ENCODE measurements around the gene PLA2G3.
"Not testable (repeated sequence)": the region's sequence is repeated elsewhere in the genome, so short reads cannot be mapped to it uniquely, and the experiment has no call there.

Gene PLA2G3

DNA sequence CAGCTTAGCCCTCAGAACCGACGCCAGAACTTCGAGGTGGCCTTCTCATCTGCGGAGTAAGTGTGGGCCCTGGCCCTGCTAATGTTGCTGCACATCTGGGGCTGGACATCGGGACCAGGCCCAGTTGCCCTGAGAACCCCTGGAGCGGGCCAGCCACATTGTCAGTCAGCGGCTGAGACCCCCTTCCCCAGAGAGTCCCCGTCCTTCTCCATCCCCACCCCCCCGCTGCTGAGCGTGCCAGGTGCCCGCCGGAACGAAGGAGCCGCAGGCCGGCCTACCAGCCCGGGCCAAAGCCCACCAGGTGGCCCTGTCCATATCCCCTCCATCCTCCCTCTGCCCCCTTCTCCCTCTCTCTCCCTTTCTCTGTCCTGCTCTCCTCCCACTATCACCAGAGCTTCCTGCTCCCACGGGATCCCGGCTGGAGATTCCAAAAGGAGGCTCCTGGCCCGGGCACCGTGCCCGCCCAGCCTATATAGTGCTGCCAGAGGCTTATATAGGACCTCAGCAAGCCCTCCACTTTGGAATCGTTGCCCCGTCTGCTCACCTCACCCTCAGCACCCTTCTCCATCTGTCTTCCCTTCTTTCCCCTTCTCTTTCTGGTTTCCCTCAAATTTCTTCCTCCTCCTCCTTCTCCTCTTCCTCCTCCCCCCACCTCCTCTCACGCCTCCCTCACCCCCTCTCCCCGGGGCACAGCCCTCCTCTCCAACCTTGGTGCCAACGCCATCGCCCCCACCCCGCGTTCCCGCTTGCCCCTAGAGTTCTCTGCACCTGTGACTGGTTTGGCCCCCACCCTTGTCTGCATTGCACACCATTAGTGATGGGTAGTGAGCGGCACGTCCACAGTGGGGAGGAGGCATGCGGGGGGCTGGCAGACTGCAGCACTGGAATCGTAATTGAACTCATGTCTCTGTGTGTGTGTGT is 40.2 kb downstream of the PLA2G3 start:
- DNase-seq (ENCODE audit: low read depth): no peak

DNA sequence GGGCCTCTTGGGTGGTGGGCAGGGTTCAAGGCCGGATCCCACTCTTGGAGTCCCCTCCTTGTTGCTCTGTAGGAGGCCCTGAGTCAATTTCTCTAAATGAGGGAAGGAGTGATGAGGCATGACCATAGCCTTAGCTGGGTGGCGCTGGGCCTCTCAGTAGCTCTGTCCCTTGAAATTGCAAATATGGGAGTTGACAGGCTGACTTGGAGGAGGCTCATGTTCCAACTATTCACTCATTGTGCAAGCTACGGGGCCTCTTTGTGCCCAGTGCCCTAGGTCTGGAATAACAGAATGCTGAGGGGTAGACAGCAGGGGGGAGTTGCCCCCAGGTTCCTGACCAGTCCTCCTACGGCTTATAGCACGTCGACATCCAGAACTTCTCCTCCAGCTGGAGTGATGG is 40.9 kb downstream of the PLA2G3 start:
- DNase-seq (ENCODE audit: low read depth): no peak

DNA sequence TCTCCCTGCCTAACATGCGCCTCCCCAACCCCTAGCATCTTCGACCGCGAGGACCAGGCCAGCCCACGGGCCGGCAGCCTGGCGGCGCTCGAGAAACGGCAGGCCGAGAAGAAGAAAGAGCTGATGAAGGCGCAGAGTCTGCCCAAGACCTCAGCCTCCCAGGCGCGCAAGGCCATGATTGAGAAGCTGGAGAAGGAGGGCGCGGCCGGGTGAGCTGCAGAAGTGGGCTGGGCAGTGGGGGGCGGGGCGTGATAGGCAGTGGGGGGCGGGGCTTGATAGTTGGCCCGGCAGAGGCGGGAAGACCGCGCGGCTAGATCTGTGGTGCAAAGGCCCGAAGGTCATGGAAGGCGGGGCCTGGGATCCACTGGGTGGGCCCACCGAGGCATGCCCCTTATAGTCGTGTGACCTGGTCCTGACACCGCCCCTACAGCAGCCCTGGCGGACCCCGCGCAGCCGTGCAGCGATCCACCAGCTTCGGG is 41.6 kb downstream of the PLA2G3 start:
- no peak for DNase-seq (ENCODE audit: low read depth)

DNA sequence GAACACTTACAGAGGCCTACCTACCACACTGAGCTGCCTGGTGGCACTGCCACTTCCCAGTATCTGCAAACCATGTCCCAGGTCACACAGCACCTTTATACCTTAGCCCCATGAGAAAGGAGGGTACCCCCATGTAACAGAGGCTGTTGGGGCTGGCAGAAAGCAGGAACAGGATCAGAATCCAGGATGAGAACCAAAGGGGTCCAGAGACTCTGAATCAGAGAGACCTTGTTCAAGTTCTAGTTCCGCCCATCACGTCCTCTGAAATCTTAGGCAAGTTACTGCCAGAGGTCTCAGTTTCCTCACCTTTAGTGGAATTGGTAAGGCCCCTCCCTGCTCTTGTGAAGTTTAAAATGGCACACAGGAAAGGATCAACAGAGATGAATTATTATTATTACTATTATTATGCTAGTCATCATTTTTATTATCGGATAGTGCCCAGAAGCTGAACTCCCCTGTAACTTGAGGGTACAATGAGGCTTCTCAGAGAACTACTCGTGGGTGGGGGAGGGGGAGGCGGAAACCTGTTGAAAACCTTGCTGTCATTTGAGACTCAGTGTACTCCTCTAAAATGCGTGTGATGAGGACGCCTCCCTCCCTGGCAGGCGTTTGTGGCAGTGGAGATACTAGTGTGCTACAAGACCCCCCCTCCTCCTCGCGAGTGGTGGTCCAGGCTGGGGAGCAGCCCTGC is 42.2 kb downstream of the PLA2G3 start:
- DNase-seq (ENCODE audit: low read depth): no peak

DNA sequence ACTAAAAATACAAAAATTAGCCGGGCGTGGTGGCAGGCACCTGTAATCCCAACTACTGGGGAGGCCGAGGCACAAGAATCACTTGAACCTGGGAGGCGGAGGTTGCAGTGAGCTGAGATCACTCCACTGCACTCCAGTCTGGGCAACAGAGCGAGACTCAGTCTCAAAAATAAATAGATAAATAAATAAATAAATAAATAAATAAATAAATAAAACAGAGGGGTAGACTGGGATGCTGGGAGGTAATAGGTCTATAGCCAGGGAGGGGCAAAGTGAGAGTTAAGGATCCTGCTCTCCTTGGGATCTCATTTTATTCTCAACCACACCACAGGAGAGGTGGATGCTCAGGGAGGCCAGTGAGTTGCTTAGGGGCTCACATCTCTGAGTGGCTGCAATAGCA is 42.8 kb downstream of the PLA2G3 start:
- not testable (repeated sequence) for DNase-seq (ENCODE audit: low read depth)

DNA sequence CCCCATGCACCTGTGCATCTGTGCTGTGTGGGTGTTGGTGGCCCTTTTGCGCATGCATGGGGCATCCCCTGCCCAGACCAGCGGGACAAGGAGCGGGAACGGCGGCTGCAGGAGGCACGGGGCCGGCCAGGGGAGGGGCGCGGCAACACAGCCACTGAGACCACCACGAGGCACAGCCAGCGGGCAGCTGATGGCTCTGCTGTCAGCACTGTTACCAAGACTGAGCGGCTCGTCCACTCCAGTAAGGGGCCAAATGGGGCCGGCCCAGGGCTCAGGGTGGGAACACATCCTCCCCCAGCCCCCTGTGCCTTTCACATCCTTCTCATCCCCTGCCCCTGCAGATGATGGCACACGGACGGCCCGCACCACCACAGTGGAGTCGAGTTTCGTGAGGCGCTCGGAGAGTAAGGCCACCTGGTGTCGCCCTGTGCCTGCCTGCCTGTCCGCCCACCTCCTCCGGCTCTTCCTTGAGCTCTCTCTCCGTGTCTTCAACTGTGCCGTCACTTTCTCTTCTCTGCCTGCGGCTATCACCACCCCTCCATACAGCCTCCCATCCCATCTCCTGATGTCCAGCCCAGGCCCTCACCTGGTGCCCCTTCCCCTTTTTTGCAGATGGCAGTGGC is 43.5 kb downstream of the PLA2G3 start:
- DNase-seq (ENCODE audit: low read depth): no peak

DNA sequence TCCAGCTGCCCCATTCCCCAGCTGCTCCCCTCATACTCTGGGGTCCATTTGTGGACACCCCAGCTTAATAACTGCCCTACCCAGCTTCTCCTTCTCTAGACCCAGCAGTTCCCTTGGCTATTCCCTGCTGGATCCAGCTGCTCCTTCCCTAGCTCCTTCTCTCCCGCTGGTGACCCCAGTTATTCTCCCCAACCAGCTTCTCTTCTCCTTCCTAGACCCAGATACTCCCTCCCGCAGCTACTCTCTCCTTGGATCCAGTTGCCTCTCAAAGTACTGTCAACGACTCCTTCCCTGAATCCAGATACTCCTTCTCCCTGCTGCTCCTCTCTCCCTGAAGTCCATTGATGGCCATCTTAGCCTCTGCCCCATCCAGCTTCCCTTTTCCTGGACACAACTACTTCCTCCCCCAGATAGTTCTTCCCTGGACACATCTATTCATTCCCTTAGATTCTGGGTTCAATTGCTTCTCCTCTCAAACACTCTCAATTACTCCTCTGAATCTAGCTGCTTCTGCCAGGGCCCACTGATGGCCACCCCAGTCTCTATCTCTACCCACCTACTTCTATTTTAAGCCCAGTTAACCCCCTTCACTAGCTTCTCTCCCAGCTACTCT is 44.6 kb downstream of the PLA2G3 start:
- no peak for DNase-seq (ENCODE audit: low read depth)

DNA sequence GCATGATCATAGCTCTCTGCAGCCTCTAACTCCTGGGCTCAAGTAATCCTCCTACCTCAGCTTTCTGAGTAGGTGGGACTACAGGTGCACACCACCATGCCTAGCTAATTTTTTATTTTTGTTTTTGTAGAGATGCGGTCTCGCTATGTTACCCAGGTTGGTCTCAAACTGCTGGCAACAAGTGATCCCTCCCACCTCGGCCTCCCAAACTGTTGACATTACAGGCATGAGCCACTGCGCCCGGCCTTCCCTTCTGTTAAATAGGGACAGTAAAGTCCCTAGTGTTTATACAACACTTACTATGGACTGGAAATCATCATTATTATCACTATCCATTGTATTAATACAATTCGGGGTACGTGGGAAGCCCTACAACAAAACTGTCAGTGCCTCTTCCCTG is 45.6 kb downstream of the PLA2G3 start:
- no peak for DNase-seq (ENCODE audit: low read depth)

DNA sequence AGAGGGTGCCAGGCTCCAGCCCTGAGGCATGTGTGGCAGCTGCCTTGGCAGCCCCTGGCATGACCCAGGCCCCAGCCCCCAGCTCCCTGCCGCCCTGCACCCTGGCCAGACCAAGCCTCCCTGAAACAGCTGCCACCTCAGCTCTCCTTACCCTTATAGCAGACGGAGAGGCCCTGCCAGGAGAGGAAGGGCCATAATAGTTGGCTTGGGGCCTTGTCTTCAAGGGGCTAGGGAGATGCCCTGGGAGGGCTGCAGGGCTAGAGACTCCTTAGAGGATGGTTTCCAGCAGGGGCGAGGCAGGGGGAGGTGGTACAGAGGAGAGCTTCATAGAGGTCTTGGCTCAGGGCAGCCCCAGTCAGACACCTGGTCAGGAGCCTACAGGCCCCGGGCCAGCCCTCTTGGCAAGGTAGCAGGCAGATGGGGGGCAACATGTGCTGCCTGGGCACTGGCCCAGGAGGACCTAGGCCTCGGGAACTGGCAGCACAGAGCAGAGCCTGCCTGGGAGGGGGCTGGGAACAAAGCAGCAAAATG is 46.2 kb downstream of the PLA2G3 start:
- DNase-seq (ENCODE audit: low read depth): no peak

DNA sequence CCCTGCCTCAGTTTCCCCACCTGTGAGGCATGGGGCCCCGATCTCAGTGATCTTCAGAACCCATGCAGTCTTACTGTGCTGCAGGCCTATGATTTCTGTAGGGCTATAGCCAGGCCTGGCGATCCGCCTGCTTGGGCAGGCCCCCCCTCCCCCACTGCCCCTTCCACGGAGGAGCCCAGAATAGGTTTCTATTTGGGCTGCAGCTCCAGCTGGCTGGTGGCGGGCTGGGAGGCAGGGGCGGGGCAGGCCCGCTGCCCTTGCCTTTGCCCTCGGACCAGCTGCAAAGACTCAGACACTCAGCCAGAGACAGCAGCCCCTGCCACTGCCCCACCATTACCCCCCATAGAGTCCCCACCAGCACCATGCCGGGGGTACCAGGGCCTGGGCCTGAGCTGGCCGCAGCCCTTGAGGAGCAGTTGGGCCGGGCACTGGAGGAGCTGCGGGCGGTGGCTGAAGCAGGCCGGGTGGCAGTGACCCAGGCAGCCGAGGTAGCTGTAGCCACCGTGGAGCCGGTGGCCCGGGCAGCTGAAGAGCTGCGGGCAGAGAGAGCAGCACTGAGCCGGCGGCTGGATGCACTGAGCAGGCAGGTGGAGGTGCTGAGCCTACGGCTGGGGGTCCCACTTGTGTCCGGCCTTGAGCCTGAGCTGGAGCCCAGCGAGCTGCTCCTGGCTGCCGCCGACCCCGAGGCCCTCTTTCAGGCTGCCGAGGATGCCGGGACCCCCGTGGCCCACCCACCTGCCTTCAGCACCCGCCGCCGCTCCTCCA is 47.0 kb downstream of the PLA2G3 start:
- DNase-seq (ENCODE audit: low read depth): no peak

DNA sequence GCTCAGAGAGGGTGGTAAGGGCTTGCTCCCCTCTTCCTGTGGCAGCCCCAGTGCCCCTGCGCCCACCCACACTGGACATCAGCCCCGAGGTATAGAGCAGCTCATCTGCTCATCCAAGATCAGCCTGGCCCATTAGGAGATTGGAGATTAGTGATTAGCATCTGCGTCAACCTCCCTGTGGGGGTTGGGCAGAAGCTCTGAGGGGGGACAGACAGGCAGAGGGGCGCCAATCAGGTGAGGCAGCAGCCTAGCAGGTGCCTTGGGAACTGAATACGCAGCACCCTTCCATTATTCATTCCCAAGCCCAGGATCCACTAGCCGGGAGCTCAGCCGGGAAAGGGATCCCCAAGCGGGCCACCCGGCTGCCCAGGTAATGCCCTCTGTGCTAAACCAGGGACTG is 48.1 kb downstream of the PLA2G3 start:
- no peak for DNase-seq (ENCODE audit: low read depth)

DNA sequence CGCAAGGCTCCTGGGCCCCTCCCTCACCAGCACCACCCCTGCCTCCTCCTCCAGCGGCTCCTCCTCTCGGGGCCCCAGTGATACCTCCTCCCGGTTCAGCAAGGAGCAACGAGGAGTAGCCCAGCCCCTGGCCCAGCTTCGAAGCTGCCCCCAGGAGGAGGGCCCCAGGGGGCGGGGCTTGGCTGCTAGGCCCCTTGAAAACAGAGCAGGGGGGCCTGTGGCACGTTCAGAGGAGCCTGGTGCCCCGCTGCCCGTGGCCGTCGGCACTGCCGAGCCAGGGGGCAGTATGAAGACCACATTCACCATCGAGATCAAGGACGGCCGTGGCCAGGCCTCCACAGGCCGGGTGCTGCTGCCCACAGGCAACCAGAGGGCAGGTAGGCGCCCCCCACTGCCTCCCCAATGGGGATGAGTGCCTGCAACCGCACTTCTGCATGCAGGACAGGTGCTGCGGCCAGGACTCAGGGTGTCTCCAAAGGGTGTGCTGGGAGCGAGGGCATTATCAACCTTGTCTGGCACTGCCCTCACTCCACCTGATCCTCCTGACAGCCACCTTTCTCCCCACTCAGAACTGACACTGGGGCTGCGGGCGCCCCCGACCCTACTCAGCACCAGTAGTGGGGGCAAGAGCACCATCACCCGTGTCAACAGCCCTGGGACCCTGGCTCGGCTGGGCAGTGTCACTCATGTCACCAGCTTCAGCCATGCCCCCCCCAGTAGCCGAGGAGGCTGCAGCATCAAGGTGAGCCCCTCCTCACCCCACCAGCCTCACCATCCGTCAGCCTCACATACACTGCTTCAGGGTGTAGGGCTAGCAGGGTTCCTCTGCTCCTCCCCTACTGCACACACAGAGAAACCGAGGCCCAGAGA is 49.0 kb downstream of the PLA2G3 start:
- no peak for DNase-seq (ENCODE audit: low read depth)

DNA sequence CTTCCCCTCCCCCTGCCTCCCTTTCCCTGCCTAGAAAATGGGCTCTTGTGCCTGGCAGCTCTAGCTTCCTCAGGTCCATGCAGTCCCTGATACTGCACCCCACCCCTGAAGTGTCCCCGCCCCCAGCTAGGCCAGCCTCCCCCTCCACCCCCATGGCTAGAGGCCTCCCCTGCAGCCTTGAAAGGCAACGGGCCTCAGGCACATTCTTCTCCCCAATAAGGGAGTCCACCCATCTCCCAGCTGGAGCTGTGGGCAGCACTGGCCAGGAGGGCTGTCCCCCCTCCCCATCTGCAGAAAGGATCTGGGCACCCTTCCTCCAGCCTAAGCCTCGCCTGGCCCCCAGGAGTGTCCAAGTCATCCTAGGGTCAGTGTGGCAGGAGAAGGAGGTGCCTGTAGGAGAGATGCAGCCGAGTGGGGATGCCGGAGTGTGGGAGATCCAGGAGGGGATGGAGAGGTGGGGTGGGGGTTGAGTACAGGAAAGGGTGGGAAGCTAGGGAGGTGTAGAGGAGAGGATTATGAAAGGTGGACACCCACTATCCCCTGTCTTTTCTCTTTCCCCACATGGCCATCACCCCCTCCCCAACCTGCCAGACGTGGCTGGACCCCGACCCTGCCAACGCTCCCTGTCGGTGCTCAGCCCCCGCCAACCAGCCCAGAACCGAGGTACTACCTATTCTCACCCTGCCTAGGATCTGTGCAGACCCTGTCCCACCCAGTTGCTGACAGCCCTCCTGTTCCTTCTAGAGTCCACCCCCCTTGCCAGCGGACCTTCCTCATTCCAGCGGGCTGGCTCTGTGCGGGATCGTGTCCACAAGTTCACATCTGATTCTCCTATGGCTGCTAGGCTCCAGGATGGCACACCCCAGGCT is 49.9 kb downstream of the PLA2G3 start:
- DNase-seq (ENCODE audit: low read depth): no peak

DNA sequence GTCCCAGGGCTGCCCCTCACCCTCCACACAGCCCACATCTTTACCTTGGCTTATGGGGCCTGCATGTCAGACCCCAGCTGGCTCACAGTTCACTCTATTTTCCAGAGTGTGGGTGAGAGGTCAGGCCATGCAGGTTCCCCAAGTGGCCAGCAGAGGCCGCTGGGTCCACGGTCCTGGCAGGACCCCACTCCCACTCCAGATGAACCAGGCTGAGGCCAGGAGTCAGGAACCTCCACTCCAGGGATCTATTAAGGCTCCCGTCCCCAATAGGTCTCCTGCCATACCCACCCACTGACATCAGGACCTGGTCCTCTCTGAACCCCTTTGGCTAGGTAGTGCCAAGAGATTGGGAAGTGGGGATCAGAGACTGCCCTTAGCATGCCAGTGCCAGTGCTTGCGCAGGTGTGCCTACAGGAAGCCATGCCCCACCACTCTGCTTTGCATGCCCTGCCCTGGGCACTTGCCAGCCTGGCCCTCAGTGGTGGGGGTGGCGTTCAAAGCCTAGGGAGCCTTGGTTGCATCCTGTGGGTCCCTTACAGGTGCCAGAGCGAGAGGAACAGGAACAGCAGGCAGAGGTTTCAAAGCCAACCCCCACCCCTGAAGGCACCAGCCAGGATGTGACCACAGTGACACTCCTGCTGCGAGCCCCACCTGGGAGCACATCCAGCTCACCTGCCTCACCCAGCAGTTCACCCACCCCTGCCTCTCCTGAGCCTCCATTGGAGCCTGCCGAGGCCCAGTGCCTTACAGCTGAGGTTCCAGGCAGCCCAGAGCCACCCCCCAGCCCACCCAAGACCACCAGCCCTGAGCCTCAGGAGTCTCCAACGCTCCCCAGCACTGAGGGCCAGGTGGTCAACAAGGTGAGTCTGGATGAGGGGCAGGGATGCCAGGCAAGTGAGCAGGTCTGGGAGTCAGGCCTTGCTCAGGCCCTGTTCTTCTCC is 50.9 kb downstream of the PLA2G3 start:
- DNase-seq (ENCODE audit: low read depth): no peak

DNA sequence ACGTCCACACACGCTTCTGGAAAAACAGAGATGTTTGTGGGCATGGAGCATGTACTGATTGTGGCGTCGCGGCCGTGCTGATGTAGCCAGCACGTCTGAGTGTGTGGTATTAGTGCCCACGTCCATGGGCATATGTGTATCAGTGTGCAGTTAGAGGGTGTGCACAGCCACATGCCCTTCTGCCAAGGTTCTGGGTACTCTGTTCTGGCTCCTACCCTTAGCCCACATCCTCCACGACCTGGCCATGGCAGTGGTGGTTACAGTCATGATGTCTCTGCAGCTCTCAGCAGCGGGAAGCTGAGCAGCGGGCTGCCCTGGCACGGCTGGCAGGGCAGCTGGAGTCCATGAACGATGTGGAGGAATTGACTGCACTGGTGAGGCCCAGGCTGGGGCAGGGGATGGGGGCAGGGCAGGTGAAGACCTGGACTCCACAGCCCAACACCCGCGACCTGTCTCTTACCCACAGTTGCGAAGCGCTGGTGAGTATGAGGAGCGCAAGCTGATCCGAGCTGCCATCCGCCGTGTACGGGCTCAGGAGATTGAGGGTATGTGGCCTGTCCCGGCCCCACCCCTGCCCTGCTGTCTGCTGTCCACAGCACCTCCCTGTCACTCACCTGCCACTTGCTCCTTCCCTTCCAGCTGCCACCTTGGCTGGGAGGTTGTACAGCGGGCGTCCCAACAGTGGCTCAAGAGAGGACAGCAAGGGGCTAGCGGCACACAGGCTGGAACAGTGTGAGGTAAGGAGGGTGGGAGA is 51.9 kb downstream of the PLA2G3 start:
- no peak for DNase-seq (ENCODE audit: low read depth)

DNA sequence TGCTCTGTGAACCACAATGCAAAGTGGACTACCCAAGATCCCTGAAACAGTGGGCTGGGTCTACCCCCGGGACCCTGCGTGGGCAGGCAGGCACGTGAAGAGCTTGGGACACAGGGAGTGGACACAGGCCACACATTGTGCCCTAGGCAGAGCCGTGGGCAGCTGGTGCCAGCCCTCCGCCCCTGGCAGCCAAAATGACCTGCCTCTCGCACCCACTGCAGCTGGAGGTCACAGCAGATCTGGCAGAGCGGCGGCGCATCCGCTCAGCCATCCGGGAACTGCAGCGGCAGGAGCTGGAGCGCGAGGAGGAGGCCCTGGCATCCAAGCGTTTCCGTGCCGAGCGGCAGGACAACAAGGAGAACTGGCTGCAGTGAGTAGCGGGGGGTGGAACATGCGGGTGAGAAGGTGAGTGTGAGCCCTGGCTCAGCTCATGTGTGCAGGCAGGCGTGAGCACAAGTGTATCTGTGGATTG is 52.5 kb downstream of the PLA2G3 start:
- DNase-seq (ENCODE audit: low read depth): no peak

DNA sequence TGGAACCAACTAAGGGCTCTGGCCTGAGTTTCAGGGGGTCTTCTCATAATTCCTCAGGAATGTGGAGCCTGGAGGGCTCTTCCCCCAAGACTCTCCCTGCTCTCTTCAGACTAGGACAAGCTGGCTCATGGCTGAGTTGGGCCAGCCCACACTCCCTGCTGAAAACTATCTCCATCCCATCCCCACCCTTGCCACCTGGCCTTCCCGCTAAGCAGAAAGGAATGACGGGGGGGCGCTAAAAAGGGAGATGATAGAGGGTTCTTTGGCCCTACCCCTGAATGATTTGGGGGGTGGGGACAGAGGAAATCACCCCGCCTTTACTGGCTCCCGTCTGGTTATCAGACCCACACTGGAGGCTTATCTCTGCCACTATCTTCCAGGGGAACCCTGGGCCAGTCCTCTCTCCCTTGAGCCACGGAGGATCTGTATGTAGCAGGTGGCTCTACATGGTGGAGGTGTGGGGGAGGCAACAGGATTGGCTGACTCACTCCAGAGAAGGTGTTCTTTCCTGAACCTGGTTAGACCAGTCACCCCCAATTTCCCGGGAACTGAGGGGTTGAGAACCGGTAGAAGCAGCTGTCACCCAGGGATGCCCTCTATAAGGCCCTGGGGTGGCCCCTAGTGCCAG is 53.5 kb downstream of the PLA2G3 start:
- no peak for DNase-seq (ENCODE audit: low read depth)
